K562 (cell line): ENCODE measurements around the gene LBR. TPM values are rescaled to one million over a fixed set of nuclear protein-coding genes. Genes with fewer than 3 reads are reported as not detected.

Experiments used
- ATF6 ChIP-seq: sonication (generic); formaldehyde crosslinking; IDR thresholded peaks from 2 replicates; pipeline ENCODE4 v1.4.0; 2020; ENCODE audit warnings: mild to moderate bottlenecking, missing genetic modification reagents
- BCL6 ChIP-seq: fragments of 250-450 bp; sonication (Bioruptor Pico); IDR thresholded peaks from 2 replicates; pipeline ENCODE4 v1.4.0; 2020
- BRF2 ChIP-seq: IDR thresholded peaks from 3 replicates; pipeline ENCODE4 v1.6.1; 2011; ENCODE audit warnings: borderline replicate concordance, mild to moderate bottlenecking; ENCODE audit not compliant: insufficient read length, insufficient read depth
- DLX4 ChIP-seq: fragments of 250-450 bp; sonication (Bioruptor Pico); IDR thresholded peaks from 2 replicates; pipeline ENCODE4 v1.6.1; 2021; ENCODE audit warnings: mild to moderate bottlenecking
- E2F1 ChIP-seq: sonication (generic); formaldehyde crosslinking; IDR thresholded peaks from 2 replicates; pipeline ENCODE4 v1.8.1; 2023; ENCODE audit warnings: mild to moderate bottlenecking, missing genetic modification reagents, moderate library complexity
- ELK1 ChIP-seq: sonication (generic); formaldehyde crosslinking; IDR thresholded peaks from 2 replicates; pipeline ENCODE4 v1.8.1; 2022; ENCODE audit warnings: missing genetic modification reagents
- FIP1L1 ChIP-seq: fragments of 200-400 bp; formaldehyde crosslinking; IDR thresholded peaks from 2 replicates; pipeline ENCODE4 v1.6.1; 2018; ENCODE audit warnings: mild to moderate bottlenecking, low read depth, low read length; ENCODE audit not compliant: poor library complexity, severe bottlenecking
- HDAC3 ChIP-seq: fragments of 450-650 bp; IDR thresholded peaks from 2 replicates; pipeline ENCODE4 v1.6.1; 2018; ENCODE audit warnings: borderline replicate concordance, mild to moderate bottlenecking, moderate library complexity; ENCODE audit not compliant: partially characterized antibody
- LCOR ChIP-seq: sonication (generic); formaldehyde crosslinking; IDR thresholded peaks from 2 replicates; pipeline ENCODE4 v1.8.0; 2022; ENCODE audit warnings: mild to moderate bottlenecking, missing genetic modification reagents
- MEF2D ChIP-seq: conservative IDR thresholded peaks from 2 replicates; pipeline ENCODE4 v1.6.1; 2016; ENCODE audit warnings: low read depth, missing genetic modification characterization, missing compliant biosample characterization
- PHF20 ChIP-seq: fragments of 450-650 bp; IDR thresholded peaks from 2 replicates; pipeline ENCODE4 v1.6.1; 2018; ENCODE audit not compliant: partially characterized antibody
- RBM34 ChIP-seq: fragments of 200-400 bp; formaldehyde crosslinking; IDR thresholded peaks from 2 replicates; pipeline ENCODE4 v1.6.1; 2018; ENCODE audit warnings: low read length, borderline replicate concordance; ENCODE audit not compliant: insufficient read depth
- SETDB1 ChIP-seq: IDR thresholded peaks from one replicate; pipeline ENCODE4 v1.6.1; 2012; ENCODE audit warnings: low read length, control low read depth, inconsistent platforms
- SMARCA4 ChIP-seq: fragments of 450-650 bp; IDR thresholded peaks from 2 replicates; pipeline ENCODE4 v1.6.1; 2016
- SREBF2 ChIP-seq: sonication (generic); formaldehyde crosslinking; IDR thresholded peaks from 2 replicates; pipeline ENCODE4 v1.4.0; 2020; ENCODE audit warnings: mild to moderate bottlenecking, missing genetic modification reagents
- ZNF175 ChIP-seq: fragments of 200-800 bp; sonication (Bioruptor generic); IDR thresholded peaks from 2 replicates; pipeline ENCODE4 v1.6.1; 2016; ENCODE audit warnings: low read depth, mild to moderate bottlenecking, missing genetic modification characterization, missing compliant biosample characterization
- ZNF707 ChIP-seq: fragments of 250-450 bp; sonication (Bioruptor Pico); conservative IDR thresholded peaks from 2 replicates; pipeline ENCODE4 v1.8.0; 2022; ENCODE audit warnings: inconsistent platforms, mild to moderate bottlenecking, moderate library complexity
- ZNF740 ChIP-seq, 3 experiments: fragments of 200-800 bp in 1 of 3; sonication (Bioruptor generic) in 1 of 3; sonication (generic) in 1 of 3; formaldehyde crosslinking in 1 of 3; IDR thresholded peaks; 2 replicates each; pipeline versions ENCODE4 v1.6.1 to v1.8.0; 2016 to 2022; ENCODE audit warnings: mild to moderate bottlenecking in 2 of 3, missing compliant biosample characterization in 2 of 3, missing genetic modification characterization in 2 of 3, missing genetic modification reagents in 1 of 3
- ZNF780A ChIP-seq: fragments of 250-450 bp; sonication (Bioruptor Pico); IDR thresholded peaks from 2 replicates; pipeline ENCODE4 v1.5.0; 2021; ENCODE audit warnings: mild to moderate bottlenecking
- polyA plus RNA-seq, 8 experiments: library from polyadenylated mRNA; depleted of rRNA in 4 of 8; stranded (reverse) in 5 of 8; unstranded in 3 of 8; fragments of >200 nt; fragmentation: Nextera tagmentation in 2 of 8; fragmentation: Illumina TruSeq in 1 of 8; extraction: Ambion mirVana in 2 of 8; extraction: Trizol in 1 of 8; gene quantifications; 2 replicates each; pipeline versions ENCODE4 v1.2.1 to v1.2.3, GENCODE V29; 2011 to 2014; ENCODE audit warnings: inconsistent platforms in 1 of 8, missing spikeins in 1 of 8
- total RNA-seq, 7 experiments: library from RNA; depleted of rRNA in 6 of 7; stranded (reverse); fragments of >200 nt in 6 of 7; fragmentation: Illumina TruSeq in 2 of 7; extraction: Trizol in 2 of 7; gene quantifications; 2 replicates each; pipeline versions ENCODE4 v1.2.1 to v1.2.3, GENCODE V29; 2011 to 2021; ENCODE audit warnings: low replicate concordance in 1 of 7

The LBR gene
- total and polyA plus RNA-seq, 9 of the 15 experiments (the other 6 are each of a cell fraction or from before 2014, with no cell fraction given), result 102 to 229 (median 197) TPM

GRCh38 chr1:225428068-225428880 lies 436 bp upstream of the LBR start (continued):
- TF ChIP-seq FIP1L1 (no peak), SREBF2 (no peak), ZNF780A (CRISPR knock-in tag) (peak; percentile 52; the same call in 1 of the 2 replicates), SETDB1 (no peak), HDAC3 (peak; percentile 51), ZNF707 (CRISPR knock-in tag) (no peak), RBM34 (no peak), ATF6 (0 out of 2 replicates have a peak, but pooled peaks have one; percentile 41), LCOR (CRISPR knock-in tag) (no peak; the same call in none of the 2 replicates), DLX4 (no peak), BRF2 (no peak), ELK1 (CRISPR knock-in tag) (no peak), SMARCA4 (peak; percentile 88), BCL6 (CRISPR knock-in tag) (no peak), E2F1 (CRISPR knock-in tag) (peak; percentile 89), PHF20 (no peak), ZNF175 (CRISPR knock-in tag) (0 out of 2 replicates have a peak, but pooled peaks have one; percentile 16), MEF2D (peak; percentile 52; the same call in 1 of the 2 replicates), ZNF740 (CRISPR knock-in tag; IDR thresholded peaks at IDR 0.05) (no peak), ZNF740 (tag; IDR thresholded peaks at IDR 0.05) (no peak)
